ENCODE measurements around the gene TPX2.
"Not testable (repeated sequence)": the region's sequence is repeated elsewhere in the genome, so short reads cannot be mapped to it uniquely, and the experiment has no call there.

The TPX2 gene

GRCh38 chr20:31811198-31811597, 72.1 kb downstream of the TPX2 start:
- Histone ChIP-seq H3K4me1 (ENCODE audit: control insufficient read depth, insufficient read depth, low read length) (peaks cover 14% of the 10 kb centered on the region), H3K9me3 (ENCODE audit: control insufficient read depth, insufficient read depth, low read depth, low read length) (no peaks in the 10 kb centered on the region), H3K27ac (ENCODE audit: low read depth, low read length) (no peak overlapping the region), H3K27me3 (ENCODE audit: control insufficient read depth, insufficient read depth, low read length) (no peaks in the 10 kb centered on the region), H3K36me3 (ENCODE audit: control insufficient read depth, insufficient read depth, low read length) (peaks cover 12% of the 10 kb centered on the region), H3K4me3 (ENCODE audit: low read depth, low read length) (no peak overlapping the region), H3K9ac (ENCODE audit: low read length) (no peak overlapping the region)

GRCh38 chr20:31811796-31812728, 73.0 kb downstream of the TPX2 start:
- Histone ChIP-seq H3K36me3 (ENCODE audit: control insufficient read depth, insufficient read depth, low read length) (peaks cover 4% of the 10 kb centered on the region), H3K27me3 (ENCODE audit: control insufficient read depth, insufficient read depth, low read length) (no peaks in the 10 kb centered on the region), H3K9ac (ENCODE audit: low read length) (no peak overlapping the region), H3K9me3 (ENCODE audit: control insufficient read depth, insufficient read depth, low read depth, low read length) (no peaks in the 10 kb centered on the region), H3K4me3 (ENCODE audit: low read depth, low read length) (no peak overlapping the region), H3K27ac (ENCODE audit: low read depth, low read length) (no peak overlapping the region), H3K4me1 (ENCODE audit: control insufficient read depth, insufficient read depth, low read length) (peaks cover 14% of the 10 kb centered on the region)

GRCh38 chr20:31813611-31814010, 74.5 kb downstream of the TPX2 start:
- Histone ChIP-seq H3K27ac (ENCODE audit: low read depth, low read length) (no peak overlapping the region), H3K9ac (ENCODE audit: low read length) (no peak overlapping the region), H3K36me3 (ENCODE audit: control insufficient read depth, insufficient read depth, low read length) (no peaks in the 10 kb centered on the region)

GRCh38 chr20:31814142-31814541, 75.1 kb downstream of the TPX2 start:
- H3K9ac ChIP-seq (ENCODE audit: low read length); H3K27ac ChIP-seq (ENCODE audit: low read depth, low read length); H3K27me3 ChIP-seq (ENCODE audit: control insufficient read depth, insufficient read depth, low read length); H3K4me3 ChIP-seq (ENCODE audit: low read depth, low read length); H3K36me3 ChIP-seq (ENCODE audit: control insufficient read depth, insufficient read depth, low read length); H3K9me3 ChIP-seq (ENCODE audit: control insufficient read depth, insufficient read depth, low read depth, low read length): not testable (repeated sequence)
- peaks cover 14% of the 10 kb centered on the region for H3K4me1 ChIP-seq (ENCODE audit: control insufficient read depth, insufficient read depth, low read length)

More at GRCh38 chr20:31813611-31814010, 74.5 kb downstream of the TPX2 start:
- H3K4me1 ChIP-seq (ENCODE audit: control insufficient read depth, insufficient read depth, low read length), result peaks cover 14% of the 10 kb centered on the region
- no peaks in the 10 kb centered on the region for H3K27me3 ChIP-seq (ENCODE audit: control insufficient read depth, insufficient read depth, low read length)
- H3K4me3 ChIP-seq (ENCODE audit: low read depth, low read length), result no peak overlapping the region
- H3K9me3 ChIP-seq (ENCODE audit: control insufficient read depth, insufficient read depth, low read depth, low read length), result no peaks in the 10 kb centered on the region

- Histone ChIP-seq H3K27me3 (ENCODE audit: control insufficient read depth, insufficient read depth, low read length) (no peaks in the 10 kb centered on the region), H3K4me1 (ENCODE audit: control insufficient read depth, insufficient read depth, low read length) (peaks cover 14% of the 10 kb centered on the region), H3K4me3 (ENCODE audit: low read depth, low read length) (no peak overlapping the region), H3K9me3 (ENCODE audit: control insufficient read depth, insufficient read depth, low read depth, low read length) (no peaks in the 10 kb centered on the region), H3K9ac (ENCODE audit: low read length) (no peak overlapping the region), H3K27ac (ENCODE audit: low read depth, low read length) (no peak overlapping the region), H3K36me3 (ENCODE audit: control insufficient read depth, insufficient read depth, low read length) (no peaks in the 10 kb centered on the region)
Measured at GRCh38 chr20:31815408-31816188, 76.5 kb downstream of the TPX2 start.

- Histone ChIP-seq H3K27ac (ENCODE audit: low read depth, low read length) (no peak overlapping the region), H3K4me1 (ENCODE audit: control insufficient read depth, insufficient read depth, low read length) (peaks cover 14% of the 10 kb centered on the region), H3K9ac (ENCODE audit: low read length) (no peak overlapping the region), H3K36me3 (ENCODE audit: control insufficient read depth, insufficient read depth, low read length) (no peaks in the 10 kb centered on the region), H3K27me3 (ENCODE audit: control insufficient read depth, insufficient read depth, low read length) (no peaks in the 10 kb centered on the region), H3K4me3 (ENCODE audit: low read depth, low read length) (no peak overlapping the region), H3K9me3 (ENCODE audit: control insufficient read depth, insufficient read depth, low read depth, low read length) (no peaks in the 10 kb centered on the region)
Measured at GRCh38 chr20:31816221-31816620, 77.1 kb downstream of the TPX2 start.

GRCh38 chr20:31817461-31817860, 78.4 kb downstream of the TPX2 start:
- no peaks in the 10 kb centered on the region for H3K27me3 ChIP-seq (ENCODE audit: control insufficient read depth, insufficient read depth, low read length)
- no peaks in the 10 kb centered on the region for H3K36me3 ChIP-seq (ENCODE audit: control insufficient read depth, insufficient read depth, low read length)
- H3K4me3 ChIP-seq (ENCODE audit: low read depth, low read length), result no peak overlapping the region
- H3K9me3 ChIP-seq (ENCODE audit: control insufficient read depth, insufficient read depth, low read depth, low read length), result no peaks in the 10 kb centered on the region
- no peak overlapping the region for H3K27ac ChIP-seq (ENCODE audit: low read depth, low read length)
- peaks cover 14% of the 10 kb centered on the region for H3K4me1 ChIP-seq (ENCODE audit: control insufficient read depth, insufficient read depth, low read length)
- no peak overlapping the region for H3K9ac ChIP-seq (ENCODE audit: low read length)

- peaks cover 20% of the 10 kb centered on the region for H3K4me1 ChIP-seq (ENCODE audit: control insufficient read depth, insufficient read depth, low read length)
Measured at GRCh38 chr20:31818376-31818908, 79.4 kb downstream of the TPX2 start.

GRCh38 chr20:31819083-31819784, 80.1 kb downstream of the TPX2 start, which contains the start of gene MYLK2:
Gene MYLK2, plus strand, starts transcription at chr20:31819356. Its CDS starts 225 bp downstream, at chr20:31819581.
- no peak within 1 kb of the TSS for H3K4me3 ChIP-seq (ENCODE audit: low read depth, low read length)

More at GRCh38 chr20:31818376-31818908, 79.4 kb downstream of the TPX2 start:
- Histone ChIP-seq H3K9ac (ENCODE audit: low read length) (no peak overlapping the region), H3K27ac (ENCODE audit: low read depth, low read length) (no peak overlapping the region), H3K4me3 (ENCODE audit: low read depth, low read length) (no peak overlapping the region), H3K36me3 (ENCODE audit: control insufficient read depth, insufficient read depth, low read length) (no peaks in the 10 kb centered on the region), H3K9me3 (ENCODE audit: control insufficient read depth, insufficient read depth, low read depth, low read length) (no peaks in the 10 kb centered on the region), H3K27me3 (ENCODE audit: control insufficient read depth, insufficient read depth, low read length) (no peaks in the 10 kb centered on the region)

GRCh38 chr20:31820228-31820627, 81.1 kb downstream of the TPX2 start:
- Histone ChIP-seq H3K4me3 (ENCODE audit: low read depth, low read length) (no peak overlapping the region), H3K27ac (ENCODE audit: low read depth, low read length) (no peak overlapping the region)

More at GRCh38 chr20:31819083-31819784, 80.1 kb downstream of the TPX2 start, which contains the start of gene MYLK2:
- Histone ChIP-seq H3K36me3 (ENCODE audit: control insufficient read depth, insufficient read depth, low read length) (no peaks in the 10 kb centered on the region), H3K9me3 (ENCODE audit: control insufficient read depth, insufficient read depth, low read depth, low read length) (no peaks in the 10 kb centered on the region), H3K27me3 (ENCODE audit: control insufficient read depth, insufficient read depth, low read length) (no peaks in the 10 kb centered on the region), H3K27ac (ENCODE audit: low read depth, low read length) (no peak within 1 kb of the TSS), H3K9ac (ENCODE audit: low read length) (no peak within 1 kb of the TSS), H3K4me1 (ENCODE audit: control insufficient read depth, insufficient read depth, low read length) (peaks cover 24% of the 10 kb centered on the region)

More at GRCh38 chr20:31820228-31820627, 81.1 kb downstream of the TPX2 start:
- Histone ChIP-seq H3K9ac (ENCODE audit: low read length) (no peak overlapping the region), H3K4me1 (ENCODE audit: control insufficient read depth, insufficient read depth, low read length) (peaks cover 19% of the 10 kb centered on the region), H3K36me3 (ENCODE audit: control insufficient read depth, insufficient read depth, low read length) (no peaks in the 10 kb centered on the region), H3K27me3 (ENCODE audit: control insufficient read depth, insufficient read depth, low read length) (no peaks in the 10 kb centered on the region), H3K9me3 (ENCODE audit: control insufficient read depth, insufficient read depth, low read depth, low read length) (no peaks in the 10 kb centered on the region)

All from HUES6 (cell line).